Endothelial cell of umbilical vein (primary cell): Measurements from ENCODE around the gene ZBTB7A. TPM values are rescaled to one million over a fixed set of nuclear protein-coding genes. Genes with fewer than 3 reads are reported as not detected.

ENCODE experiments used
- BruUV-seq: library from RNA; stranded (reverse); fragments of 400-500 nt; replicated peaks from 2 replicates; lab custom pipeline; 2021; lab: Mats Ljungman, UMichigan
- CTCF ChIA-PET: fragments of 300-600, 350-600 bp; sonication (Branson Sonifier 250); formaldehyde crosslinking; loops from one replicate; lab custom pipeline; 2021; ENCODE audit warnings: antibody characterized with exemption, inconsistent platforms; lab: Charles Lee
- POLR2A ChIA-PET: fragments of 300-600, 350-600 bp; sonication (Branson Sonifier 250); formaldehyde crosslinking; loops from one replicate; lab custom pipeline; 2021; ENCODE audit warnings: antibody characterized with exemption, inconsistent platforms; lab: Charles Lee
- DNase-seq: peaks from one replicate; pipeline ENCODE4 v3.0.0-alpha.2; 2011; ENCODE audit warnings: low read depth, low spot score
- FAIRE-seq: peaks from 2 replicates; lab custom pipeline; 2011; peaks lifted over from hg19 to GRCh38; lab: Jason Lieb, UNC
- H2AFZ ChIP-seq: 2 replicates; pipeline ENCODE4 v1.6.0; 2012; ENCODE audit warnings: low read depth, low read length, control low read depth, inconsistent platforms
- H3K27ac ChIP-seq: 2 replicates; pipeline ENCODE4 v1.5.1; 2011; ENCODE audit warnings: low read depth, mild to moderate bottlenecking, control low read depth, low read length, moderate library complexity; ENCODE audit not compliant: insufficient read depth
- H3K27me3 ChIP-seq, 2 experiments: 2 replicates each; pipeline versions ENCODE4 v1.6.0 to v1.6.1; 2011; ENCODE audit warnings: low read length in 2 of 2, mixed read lengths in 1 of 2; ENCODE audit not compliant: control insufficient read depth in 2 of 2, insufficient read depth in 2 of 2
- H3K36me3 ChIP-seq, 2 experiments: 2 replicates in 1 of 2; 3 replicates in 1 of 2; pipeline ENCODE4 v1.5.1; 2011; ENCODE audit warnings: low read length in 2 of 2, mild to moderate bottlenecking in 1 of 2, moderate library complexity in 1 of 2; ENCODE audit not compliant: control insufficient read depth in 2 of 2, insufficient read depth in 2 of 2; ENCODE audit errors: extremely low read depth in 1 of 2
- H3K4me1 ChIP-seq: 3 replicates; pipeline ENCODE4 v1.5.1; 2011; ENCODE audit warnings: mild to moderate bottlenecking, low read length; ENCODE audit not compliant: control insufficient read depth, insufficient read depth; ENCODE audit errors: extremely low read depth
- H3K4me2 ChIP-seq: 2 replicates; pipeline ENCODE4 v1.6.1; 2011; ENCODE audit warnings: low read length, control low read depth, mixed read lengths; ENCODE audit not compliant: insufficient read depth
- H3K4me3 ChIP-seq, 3 experiments: fragments of 200-600 bp in 1 of 3; sonication (generic), shearing (Covaris generic) in 1 of 3; replicated peaks in 1 of 3; 2 replicates each; pipeline ENCODE4 v1.5.1; 2011 to 2016; ENCODE audit warnings: control low read depth in 3 of 3, low read length in 3 of 3, mild to moderate bottlenecking in 2 of 3, inconsistent platforms in 1 of 3, low read depth in 1 of 3, moderate library complexity in 1 of 3; ENCODE audit not compliant: insufficient read depth in 1 of 3
- H3K79me2 ChIP-seq: 2 replicates; pipeline ENCODE4 v1.6.0; 2012; ENCODE audit warnings: low read length, inconsistent platforms; ENCODE audit not compliant: control insufficient read depth, insufficient read depth
- H3K9ac ChIP-seq: replicated peaks from 2 replicates; pipeline ENCODE3; 2011; ENCODE audit warnings: low read length, control low read depth; ENCODE audit not compliant: insufficient read depth; ENCODE audit errors: extremely low read depth
- H3K9me1 ChIP-seq: replicated peaks from 3 replicates; pipeline ENCODE4 v1.6.0; 2011; ENCODE audit warnings: mild to moderate bottlenecking, low read length; ENCODE audit not compliant: control insufficient read depth, insufficient read depth; ENCODE audit errors: extremely low read depth
- H3K9me3 ChIP-seq: replicated peaks from 2 replicates; pipeline ENCODE4 v1.5.1; 2012; ENCODE audit warnings: low read length, inconsistent platforms; ENCODE audit not compliant: control insufficient read depth, insufficient read depth
- H4K20me1 ChIP-seq: replicated peaks from 2 replicates; pipeline ENCODE3; 2011; ENCODE audit warnings: mild to moderate bottlenecking, low read length; ENCODE audit not compliant: control insufficient read depth, insufficient read depth; ENCODE audit errors: extremely low read depth
- EZH2 ChIP-seq: IDR thresholded peaks from 2 replicates; pipeline ENCODE4 v1.6.1; 2012; ENCODE audit warnings: borderline replicate concordance, low read depth, mild to moderate bottlenecking, moderate library complexity, low read length, inconsistent platforms; ENCODE audit not compliant: severe bottlenecking
- FOS ChIP-seq: IDR thresholded peaks from 2 replicates; pipeline ENCODE4 v1.6.1; 2011; ENCODE audit warnings: mild to moderate bottlenecking, low read length, moderate library complexity, borderline replicate concordance; ENCODE audit not compliant: insufficient read depth
- GATA2 ChIP-seq: IDR thresholded peaks from 2 replicates; pipeline ENCODE4 v1.7.0; 2011; ENCODE audit warnings: low read depth, mild to moderate bottlenecking, moderate library complexity, mixed read lengths, low read length; ENCODE audit not compliant: insufficient read length, insufficient read depth
- JUN ChIP-seq: IDR thresholded peaks from 2 replicates; pipeline ENCODE4 v1.6.1; 2011; ENCODE audit warnings: borderline replicate concordance, low read depth; ENCODE audit not compliant: insufficient read length, insufficient read depth
- MYC ChIP-seq: IDR thresholded peaks from one replicate; pipeline ENCODE4 v1.6.1; 2011; ENCODE audit warnings: mild to moderate bottlenecking, low read depth, low read length
- POLR2A ChIP-seq: IDR thresholded peaks from 2 replicates; pipeline ENCODE4 v1.6.1; 2012; ENCODE audit warnings: low read depth, mild to moderate bottlenecking, control low read depth, low read length
- POLR2AphosphoS5 ChIP-seq: IDR thresholded peaks from 2 replicates; pipeline ENCODE4 v1.6.1; 2012; ENCODE audit warnings: low read depth, mild to moderate bottlenecking, control low read depth, low read length, moderate library complexity; ENCODE audit not compliant: insufficient read depth
- dilution Hi-C: fragments of 300-500 bp; cut with MboI; formaldehyde crosslinking; loops from one replicate; pipeline ENCODE4 v1.15.0; 2019; ENCODE audit warnings: low sequenced_read_pairs; ENCODE audit not compliant: extremely low pct_ligation_motif_present
- intact Hi-C: fragments of 100-400 bp; cut with micrococcal nuclease; formaldehyde crosslinking; loops from one replicate; pipeline ENCODE4 v1.10.0; 2022
- polyA plus RNA-seq, 4 experiments: library from polyadenylated mRNA; depleted of rRNA in 3 of 4; stranded (reverse) in 3 of 4; unstranded in 1 of 4; fragments of >200 nt; gene quantifications; 2 replicates each; pipeline versions ENCODE4 v1.2.1 to v1.2.3, GENCODE V29; 2011 to 2012; ENCODE audit warnings: missing spikeins in 1 of 4
- total RNA-seq: library from RNA; stranded (reverse); gene quantifications from 2 replicates; pipeline ENCODE4 v1.2.3, GENCODE V29; 2021
- TF ChIP-seq, protein P1 (sequence below), 2 donors: IDR thresholded peaks; 1 replicate in 1 of 2; 2 replicates in 1 of 2; pipeline ENCODE4 v1.5.1; 2011; ENCODE audit warnings: low read length in 2 of 2, mild to moderate bottlenecking in 2 of 2, moderate library complexity in 2 of 2, control low read depth in 1 of 2, inconsistent platforms in 1 of 2, low read depth in 1 of 2; ENCODE audit not compliant: insufficient read depth in 1 of 2; ENCODE audit errors: extremely low read depth in 1 of 2
- TF ChIP-seq, protein P2 (sequence below): IDR thresholded peaks from 2 replicates; pipeline ENCODE4 v1.6.1; 2011; ENCODE audit not compliant: insufficient read depth, insufficient read length

The ZBTB7A gene
- total and polyA plus RNA-seq, 2 donors (not counting 3 experiments of a cell fraction or from before 2014, with no cell fraction given), result 8.2 to 29.0 TPM

- Histone ChIP-seq H3K27ac (no peak overlapping the region), H3K4me1 (peaks cover 2% of the 10 kb centered on the region), H3K9me1 (no peaks in the 10 kb centered on the region), H3K9ac (no peak overlapping the region), H4K20me1 (no peaks in the 10 kb centered on the region), H3K36me3 (peaks cover 5 to 36% of the 10 kb centered on the region in 2 experiments), H3K4me3 (no peak overlapping the region), H3K27me3 (no peaks in the 10 kb centered on the region), H2AFZ (no peak overlapping the region), H3K79me2 (no peaks in the 10 kb centered on the region), H3K9me3 (no peaks in the 10 kb centered on the region), H3K4me2 (no peak overlapping the region)
- intact Hi-C loops, result no loop called here
- FAIRE-seq (no peak), DNase-seq (no peak)
- TF ChIP-seq, protein P1, sequence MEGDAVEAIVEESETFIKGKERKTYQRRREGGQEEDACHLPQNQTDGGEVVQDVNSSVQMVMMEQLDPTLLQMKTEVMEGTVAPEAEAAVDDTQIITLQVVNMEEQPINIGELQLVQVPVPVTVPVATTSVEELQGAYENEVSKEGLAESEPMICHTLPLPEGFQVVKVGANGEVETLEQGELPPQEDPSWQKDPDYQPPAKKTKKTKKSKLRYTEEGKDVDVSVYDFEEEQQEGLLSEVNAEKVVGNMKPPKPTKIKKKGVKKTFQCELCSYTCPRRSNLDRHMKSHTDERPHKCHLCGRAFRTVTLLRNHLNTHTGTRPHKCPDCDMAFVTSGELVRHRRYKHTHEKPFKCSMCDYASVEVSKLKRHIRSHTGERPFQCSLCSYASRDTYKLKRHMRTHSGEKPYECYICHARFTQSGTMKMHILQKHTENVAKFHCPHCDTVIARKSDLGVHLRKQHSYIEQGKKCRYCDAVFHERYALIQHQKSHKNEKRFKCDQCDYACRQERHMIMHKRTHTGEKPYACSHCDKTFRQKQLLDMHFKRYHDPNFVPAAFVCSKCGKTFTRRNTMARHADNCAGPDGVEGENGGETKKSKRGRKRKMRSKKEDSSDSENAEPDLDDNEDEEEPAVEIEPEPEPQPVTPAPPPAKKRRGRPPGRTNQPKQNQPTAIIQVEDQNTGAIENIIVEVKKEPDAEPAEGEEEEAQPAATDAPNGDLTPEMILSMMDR (IDR thresholded peaks at IDR 0.05; ENCODE audit: extremely low read depth in 1 of 2, insufficient read depth in 1 of 2, low read depth in 1 of 2, low read length in 2 of 2), result no peak
- TF ChIP-seq JUN (no peak), POLR2AphosphoS5 (no peak), GATA2 (no peak), EZH2 (no peak), FOS (no peak), POLR2A (no peak), MYC (no peak)
- TF ChIP-seq, protein P2, sequence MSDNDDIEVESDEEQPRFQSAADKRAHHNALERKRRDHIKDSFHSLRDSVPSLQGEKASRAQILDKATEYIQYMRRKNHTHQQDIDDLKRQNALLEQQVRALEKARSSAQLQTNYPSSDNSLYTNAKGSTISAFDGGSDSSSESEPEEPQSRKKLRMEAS, result no peak
- ChIA-PET CTCF (no interaction called here), POLR2A (no interaction called here)
- BruUV-seq, result no TSS peak
- dilution Hi-C loops, result no loop called here
Observed at GRCh38 chr19:4028334-4029246, 38.1 kb downstream of the ZBTB7A start.
